HL-60/S4 (cell line): ENCODE results near the gene S100A10.

Experiments used
- in situ Hi-C: fragments of 300-500 bp; cut with MboI; formaldehyde crosslinking; loops from 2 replicates; pipeline ENCODE4 v1.14.3; 2022; ENCODE audit warnings: low sequenced_read_pairs

The S100A10 gene

DNA sequence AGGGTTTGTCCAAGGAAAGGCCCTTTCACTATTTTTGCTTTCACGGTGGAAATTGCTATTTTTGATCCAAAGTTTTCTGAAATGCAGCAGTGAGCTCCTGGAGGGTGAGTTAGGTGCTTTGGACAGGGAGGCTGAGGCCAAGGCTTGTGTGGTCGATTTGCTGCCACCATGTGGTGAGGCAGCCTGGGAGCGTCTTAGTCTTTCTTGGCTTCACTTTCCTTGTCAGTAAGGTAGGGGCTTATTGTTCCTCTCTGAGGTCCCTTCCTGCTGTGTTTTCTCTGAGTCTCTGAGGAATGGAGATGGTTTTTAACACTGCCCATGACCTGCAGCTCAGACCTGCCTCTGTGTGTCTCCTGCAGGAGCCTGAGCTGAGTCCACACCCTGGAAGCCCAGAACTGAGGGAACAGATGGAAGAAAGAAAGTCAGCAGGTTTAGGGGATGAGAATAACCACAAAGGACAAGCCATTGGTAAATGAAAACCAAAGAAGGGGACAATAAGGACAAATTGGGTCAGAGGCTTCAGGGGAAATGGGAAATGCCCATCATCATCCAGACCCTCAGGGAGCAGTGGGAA lies 20.1 kb upstream of the S100A10 start:
- in situ Hi-C loops, result no loop called here

DNA sequence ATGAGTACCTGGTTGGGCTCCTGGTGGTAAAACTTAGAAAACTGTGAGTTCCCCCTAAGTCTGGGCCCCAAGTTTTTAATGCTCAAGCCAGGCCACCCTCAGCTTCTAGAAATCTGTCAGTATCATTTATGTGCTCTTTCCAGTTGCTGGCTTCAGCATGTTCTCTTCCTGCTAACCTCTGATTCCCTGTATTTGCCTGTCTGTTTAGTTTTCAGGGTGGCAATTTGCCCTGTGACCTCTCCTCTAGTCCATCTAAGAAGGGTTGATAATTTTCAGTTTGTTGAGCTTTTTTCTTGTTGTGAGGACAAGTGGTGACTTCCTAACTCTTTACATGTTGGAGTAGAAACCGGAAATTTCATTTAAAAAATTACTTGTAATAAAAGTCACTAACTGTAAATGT lies 16.0 kb upstream of the S100A10 start:
- in situ Hi-C loops, result no loop called here

DNA sequence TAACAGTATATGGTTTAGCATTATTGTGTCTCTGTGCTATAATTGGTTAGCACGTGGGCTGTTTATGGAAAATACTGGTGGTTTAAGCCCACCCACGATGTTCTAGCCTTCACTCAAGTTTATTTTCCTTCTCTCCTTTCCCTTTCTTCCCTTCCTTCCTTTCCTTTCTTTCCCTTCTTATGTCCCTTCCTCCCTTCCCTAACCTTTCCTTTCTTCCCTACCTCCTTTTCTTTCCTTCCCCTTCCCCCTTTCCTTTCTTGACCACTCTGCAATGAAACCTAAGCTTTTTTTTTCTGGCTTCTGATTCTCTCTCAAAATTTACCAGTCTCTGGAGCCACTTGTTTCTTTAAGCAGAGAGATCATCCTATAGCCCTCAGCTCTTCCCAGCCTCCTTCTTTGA lies 13.4 kb upstream of the S100A10 start:
- in situ Hi-C loops, result no loop called here

DNA sequence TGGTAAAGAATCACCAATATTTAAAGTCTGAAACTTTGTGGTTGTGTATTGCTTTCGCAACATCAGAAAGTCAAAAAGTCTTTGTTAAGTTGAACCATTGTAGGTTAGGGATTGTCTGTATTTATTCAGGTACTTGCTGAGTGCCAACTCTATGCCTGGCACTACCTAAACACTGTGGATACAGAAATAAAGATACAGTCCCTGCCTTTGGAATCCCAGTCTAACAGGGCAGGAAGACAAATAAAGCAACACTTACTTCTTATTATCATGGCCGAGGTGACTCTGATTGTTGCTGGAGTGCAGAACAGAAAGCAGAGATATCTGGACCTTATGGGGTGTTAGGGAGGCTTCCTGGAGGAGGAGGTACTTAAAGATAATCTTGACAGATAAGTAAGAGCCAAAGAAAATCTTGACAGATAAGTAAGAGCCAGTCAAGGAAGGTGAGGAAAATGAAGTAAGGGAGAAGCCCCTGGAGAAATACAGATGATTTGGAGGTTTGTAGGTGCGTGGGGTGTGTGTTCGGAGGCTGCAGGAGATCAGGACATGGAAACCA lies 11.8 kb upstream of the S100A10 start:
- in situ Hi-C loops, result no loop called here

DNA sequence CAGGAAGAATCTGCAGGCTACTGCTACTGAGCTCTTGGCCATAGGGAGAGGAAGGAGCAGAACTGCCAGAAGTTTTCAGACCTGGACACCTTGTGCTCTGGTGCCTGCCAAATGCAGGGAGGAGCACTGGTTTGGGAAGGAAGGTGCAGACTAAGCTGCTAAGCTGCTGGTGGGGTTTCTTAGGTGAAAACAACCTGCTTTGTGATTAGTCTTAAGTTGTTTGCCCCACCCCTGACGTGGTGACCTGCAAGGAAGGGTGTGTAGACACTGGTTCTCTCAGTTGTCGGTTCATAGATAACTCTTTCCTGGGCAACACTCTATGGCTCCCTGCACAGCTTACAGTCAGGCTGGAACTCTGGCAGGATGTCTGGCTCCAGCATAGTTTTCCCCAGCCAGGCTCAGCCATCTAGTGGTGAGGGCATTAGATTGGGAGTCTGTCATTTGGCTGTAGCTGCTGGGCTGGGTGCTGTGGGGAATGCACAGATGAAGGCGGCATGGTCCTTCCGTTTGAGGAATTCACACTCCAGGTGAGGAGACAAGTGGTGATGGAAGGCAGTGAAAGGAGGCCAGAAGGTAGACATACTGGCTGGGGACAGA lies 10.3 kb upstream of the S100A10 start:
- in situ Hi-C loops, result no loop called here

DNA sequence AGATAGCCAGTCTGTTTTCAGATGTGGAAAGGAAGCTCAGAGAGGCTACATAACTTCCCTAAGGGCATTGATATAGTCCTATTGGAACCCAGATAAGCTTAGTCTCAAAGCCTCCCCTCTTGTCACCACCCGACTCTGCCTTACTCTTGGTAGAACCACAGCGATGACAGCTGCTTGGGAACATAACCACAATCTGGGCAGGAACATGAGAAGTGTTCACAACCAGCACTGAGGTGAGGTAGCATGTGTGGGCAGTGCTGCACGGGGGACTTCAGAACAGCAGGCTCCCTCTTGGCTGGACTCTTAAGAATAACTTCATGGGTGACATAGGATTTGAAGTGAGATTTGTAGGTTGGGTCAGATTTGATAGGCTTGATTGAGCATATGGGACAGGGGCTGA lies 9.3 kb upstream of the S100A10 start:
- in situ Hi-C loops, result no loop called here

DNA sequence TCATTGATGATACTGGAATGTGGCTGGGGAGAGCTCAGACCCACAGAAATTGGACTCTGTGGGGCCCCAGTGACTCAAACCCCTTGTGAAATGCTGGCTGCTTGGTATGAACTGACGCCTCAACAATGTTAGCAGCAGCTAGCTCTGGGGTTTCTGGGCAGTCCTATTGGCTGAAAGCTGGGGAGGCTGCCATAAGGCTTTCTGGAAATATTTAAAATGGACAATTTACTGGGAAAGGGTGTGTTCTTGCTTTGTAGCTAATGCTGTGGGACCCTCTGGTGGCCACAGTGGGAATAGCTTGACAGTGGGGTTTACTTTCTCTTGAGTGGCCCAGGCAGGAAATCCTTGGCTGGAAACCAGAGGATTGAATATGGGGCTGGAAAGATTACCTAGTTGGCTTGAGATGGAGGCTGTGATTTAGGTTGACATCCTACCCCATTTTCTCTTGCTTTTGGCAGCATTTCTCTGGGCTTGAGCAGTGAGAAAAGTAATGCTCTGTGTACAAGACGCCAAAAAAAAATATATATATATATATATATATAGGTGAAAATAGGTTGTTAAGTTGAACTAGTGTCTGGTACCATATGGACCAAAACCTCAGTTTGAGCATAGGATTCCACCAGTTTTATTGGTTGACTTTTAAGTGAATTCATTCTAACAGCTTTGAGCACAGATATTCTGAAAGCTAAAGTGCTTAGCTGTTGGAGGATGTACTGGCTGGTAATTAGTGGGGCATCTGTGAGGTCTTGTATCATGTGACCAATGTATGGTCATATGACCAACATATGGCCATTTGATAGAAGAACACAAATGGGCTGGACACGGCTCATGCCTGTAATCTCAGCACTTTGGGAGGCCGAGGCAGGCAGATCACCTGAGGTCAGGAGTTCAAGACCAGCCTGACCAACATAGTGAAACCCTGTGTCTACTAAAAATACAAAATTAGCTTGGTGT lies 8.2 kb upstream of the S100A10 start:
- in situ Hi-C loops, result no loop called here

DNA sequence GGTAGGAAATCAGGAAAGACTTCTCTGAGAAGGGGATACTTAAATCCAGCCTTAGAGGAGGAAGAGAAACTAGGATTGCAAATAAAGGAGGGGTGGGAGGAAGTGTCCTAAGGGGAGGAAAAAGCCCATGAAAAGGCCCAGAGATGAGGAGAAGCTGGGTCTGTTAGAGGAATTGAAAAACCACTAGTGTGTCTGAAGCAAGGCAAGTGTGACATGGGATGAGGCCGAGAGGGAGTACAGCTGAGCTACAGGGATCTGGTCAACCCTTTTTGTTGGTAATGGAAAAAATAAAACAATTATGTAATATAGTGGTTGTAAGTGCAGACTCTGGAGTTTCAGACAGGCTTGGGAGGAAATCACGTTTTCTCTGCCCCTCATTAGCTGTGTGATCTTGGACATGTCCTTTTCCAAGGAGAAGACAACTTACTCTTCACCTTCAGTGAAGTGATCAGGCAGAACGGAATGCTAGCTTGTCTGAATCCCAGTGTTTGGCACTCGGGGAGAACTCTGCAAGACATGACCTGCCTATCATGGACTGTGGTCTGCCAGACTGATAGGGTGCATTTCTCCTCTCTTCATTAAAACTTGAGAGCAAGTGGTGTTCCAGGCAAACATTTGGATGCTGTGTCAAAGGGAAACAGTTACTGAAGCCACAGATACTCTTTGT lies 7.4 kb upstream of the S100A10 start:
- in situ Hi-C loops, result no loop called here

DNA sequence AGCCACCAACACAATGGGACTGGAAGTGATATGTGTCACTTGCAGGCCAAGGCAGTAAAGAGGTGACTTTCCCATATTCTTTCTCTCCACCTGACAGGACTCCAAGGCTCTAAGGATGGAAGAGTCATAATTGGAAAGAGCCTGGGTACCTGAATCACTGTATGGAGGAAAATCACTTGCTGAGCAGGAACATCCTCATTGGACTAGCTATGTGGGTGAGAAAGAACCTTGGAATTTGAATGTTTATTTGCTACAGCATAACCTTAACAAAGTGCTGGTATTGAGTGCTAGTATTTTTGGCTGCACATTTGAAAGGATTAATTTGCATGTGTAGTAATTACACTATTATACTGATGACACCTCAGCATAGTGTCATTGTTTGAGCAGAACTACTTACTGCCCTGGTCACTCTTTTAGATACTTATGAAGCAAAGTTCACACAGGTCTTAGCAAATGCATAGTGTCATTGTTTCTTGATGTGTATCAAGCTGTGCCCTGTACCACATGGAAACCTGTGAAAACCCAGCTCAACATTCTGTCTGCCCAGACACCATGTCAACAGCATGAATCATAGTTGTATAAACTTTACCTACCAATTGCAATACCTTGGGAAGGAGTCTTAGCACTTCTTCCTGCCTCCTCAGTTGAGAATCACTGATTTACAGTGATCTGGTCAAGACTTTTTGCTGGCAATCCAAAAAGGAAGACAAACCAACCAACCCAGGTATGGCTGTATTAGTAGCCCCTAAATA lies 5.1 kb upstream of the S100A10 start:
- in situ Hi-C loops, result loop anchor here (10.0 kb wide), 1 partner anchor 64 kb away; no protein-coding TSS in a partner anchor

DNA sequence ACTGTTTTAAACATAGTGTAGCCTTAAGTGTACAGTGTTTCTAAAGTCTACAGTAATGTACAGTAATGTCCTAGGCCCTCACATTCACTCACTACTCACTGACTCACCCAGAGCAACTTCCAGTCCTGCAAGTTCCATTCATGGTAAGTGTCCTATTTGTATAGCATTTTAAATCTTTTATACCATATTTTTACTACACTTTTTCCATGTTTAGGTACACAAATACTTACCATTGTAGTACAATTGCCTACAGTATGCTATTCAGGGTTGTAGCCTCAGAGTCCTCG lies 3.6 kb upstream of the S100A10 start:
- in situ Hi-C loops, result loop anchor here (10.0 kb wide), 1 partner anchor 62 kb away; no protein-coding TSS in a partner anchor

DNA sequence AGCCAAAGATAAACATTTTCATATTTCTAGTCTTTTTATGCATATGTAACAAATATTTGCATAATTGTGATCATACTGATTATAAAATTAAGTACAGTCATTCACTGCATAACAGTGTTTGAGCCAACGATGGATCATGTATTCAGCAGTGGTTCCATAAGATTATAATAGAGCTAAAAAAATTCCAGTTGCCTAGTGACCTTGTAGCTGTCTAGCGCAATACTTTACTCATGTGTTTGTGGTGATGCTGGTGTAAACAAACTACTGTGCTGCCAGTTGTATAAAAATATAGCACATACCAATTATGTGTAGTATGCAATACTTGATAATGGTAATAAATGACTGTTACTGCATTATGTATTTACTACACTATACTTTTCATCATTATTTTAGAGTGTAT lies 2.1 kb upstream of the S100A10 start:
- in situ Hi-C loops, result loop anchor here (10.0 kb wide), 1 partner anchor 61 kb away; no protein-coding TSS in a partner anchor

DNA sequence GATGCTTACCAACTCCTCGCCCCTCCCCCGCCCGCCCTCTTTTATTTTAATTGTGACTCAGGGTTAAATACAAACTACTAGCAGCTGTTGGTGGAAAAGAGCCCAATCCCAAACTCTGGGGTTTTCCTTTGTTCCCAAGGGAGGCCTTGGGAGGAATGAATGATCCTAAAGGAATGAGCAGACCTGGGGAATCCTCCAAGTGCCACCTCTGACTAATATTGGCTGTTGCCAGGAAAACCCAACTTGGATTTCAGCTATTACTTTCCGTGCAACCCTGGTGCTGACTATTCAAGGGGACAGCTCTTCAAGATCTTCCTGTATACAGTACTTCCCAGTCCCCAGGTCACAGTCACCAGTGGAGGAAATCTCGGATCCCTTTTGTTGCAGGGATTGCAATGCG lies 1.3 kb upstream of the S100A10 start:
- in situ Hi-C loops, result loop anchor here (10.0 kb wide), 1 partner anchor 60 kb away; no protein-coding TSS in a partner anchor

DNA sequence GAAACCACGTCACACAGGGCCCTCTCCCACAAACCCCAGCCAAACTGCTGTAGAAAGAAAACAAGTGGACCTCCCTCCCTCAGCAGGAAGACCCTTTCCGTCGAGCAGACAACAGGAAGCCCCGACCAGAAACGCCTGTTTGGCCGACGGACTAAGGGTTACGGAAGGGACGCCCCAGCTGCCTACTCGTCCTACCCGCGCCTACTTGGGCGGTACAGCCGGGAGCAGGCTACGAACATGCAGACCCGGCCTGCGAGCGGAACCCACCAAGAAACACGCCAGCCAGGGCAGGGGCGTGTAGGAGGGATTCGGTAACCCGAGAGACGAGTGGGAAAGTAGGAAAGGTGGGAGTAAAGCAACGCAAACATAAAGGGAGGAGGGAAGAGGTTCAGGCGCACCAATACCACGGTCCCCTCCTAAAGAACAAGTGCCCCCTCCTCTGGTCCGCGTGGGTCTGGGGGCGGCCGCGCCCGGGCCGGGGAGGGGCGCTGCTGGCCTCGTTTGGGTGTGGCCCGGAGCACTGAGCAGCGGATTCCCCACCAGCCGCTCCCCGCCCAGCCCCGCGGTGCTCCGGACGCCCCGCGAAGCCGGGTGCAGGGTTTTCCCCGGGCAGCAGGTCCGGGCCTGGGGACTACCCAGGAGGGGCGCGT lies 450 bp downstream of the S100A10 start:
- in situ Hi-C loops, result loop anchor here (10.0 kb wide), 1 partner anchor 58 kb away; no protein-coding TSS in a partner anchor

DNA sequence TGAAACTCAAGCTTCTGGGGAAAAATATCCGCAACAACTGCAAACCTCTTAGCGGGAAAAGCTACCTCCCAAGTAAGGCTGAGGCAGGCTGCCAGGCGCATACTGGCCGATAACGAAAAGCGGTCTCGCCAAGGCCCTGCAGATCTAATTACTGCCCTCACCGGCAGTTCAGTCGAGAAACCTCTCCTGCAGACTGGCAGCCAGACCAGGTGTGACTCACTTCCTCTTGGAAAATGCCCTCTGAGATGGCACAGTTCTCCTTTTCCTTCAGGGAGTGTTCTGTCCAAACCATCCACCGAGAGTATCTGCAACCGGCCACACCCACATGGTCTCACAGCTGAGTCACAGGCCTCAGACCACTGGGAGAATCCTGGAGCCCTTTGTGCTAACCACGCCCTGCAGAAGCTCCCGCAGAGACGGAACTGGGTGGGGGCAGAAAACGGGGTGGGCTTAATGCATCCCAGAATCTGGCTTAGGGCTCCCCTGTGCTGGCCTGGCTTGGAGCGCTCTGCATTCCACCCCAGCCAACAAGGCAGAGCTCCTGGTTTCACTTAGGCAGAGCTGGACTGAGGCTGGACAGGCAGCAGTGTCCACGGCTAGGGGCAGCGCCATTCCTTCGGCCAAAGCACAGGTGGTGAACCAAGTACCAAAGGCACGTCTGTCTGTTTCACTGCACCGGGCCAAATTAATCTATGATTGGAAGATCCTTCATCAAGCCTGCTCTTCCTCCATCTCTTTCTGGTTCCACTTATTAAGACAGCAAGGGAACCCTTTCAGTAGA lies 1.2 kb downstream of the S100A10 start:
- in situ Hi-C loops, result loop anchor here (10.0 kb wide), 1 partner anchor 58 kb away; no protein-coding TSS in a partner anchor

DNA sequence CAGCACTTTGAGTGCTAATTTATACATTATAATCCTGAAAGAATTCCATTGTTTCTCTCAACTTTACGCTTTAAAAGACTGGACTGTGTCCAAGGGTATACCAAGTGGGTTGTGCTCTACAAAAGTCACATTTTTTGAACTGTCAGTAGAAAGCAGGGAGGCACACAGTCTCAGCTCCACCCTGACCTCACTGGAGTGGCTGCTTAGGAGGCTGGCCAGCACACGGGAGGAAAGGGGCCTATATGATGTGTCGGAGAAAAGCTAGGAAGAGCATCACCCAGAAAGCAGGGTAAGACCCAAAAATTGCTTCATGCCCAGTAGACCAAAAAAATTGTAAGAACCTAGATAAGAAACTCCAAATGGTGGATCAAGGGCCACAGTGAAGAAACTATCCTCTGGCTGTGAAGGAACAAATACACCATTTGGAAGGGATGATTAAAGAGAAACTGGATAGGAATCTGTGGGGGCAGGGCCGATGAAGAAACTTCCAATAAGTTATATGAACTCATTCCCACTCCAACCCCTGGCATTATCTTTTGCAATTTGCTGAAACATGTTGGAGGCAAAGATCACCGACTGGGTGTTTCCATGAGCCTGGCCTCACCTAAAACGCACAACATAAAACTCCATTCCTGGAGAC lies 1.9 kb downstream of the S100A10 start:
- in situ Hi-C loops, result loop anchor here (10.0 kb wide), 1 partner anchor 57 kb away; no protein-coding TSS in a partner anchor

DNA sequence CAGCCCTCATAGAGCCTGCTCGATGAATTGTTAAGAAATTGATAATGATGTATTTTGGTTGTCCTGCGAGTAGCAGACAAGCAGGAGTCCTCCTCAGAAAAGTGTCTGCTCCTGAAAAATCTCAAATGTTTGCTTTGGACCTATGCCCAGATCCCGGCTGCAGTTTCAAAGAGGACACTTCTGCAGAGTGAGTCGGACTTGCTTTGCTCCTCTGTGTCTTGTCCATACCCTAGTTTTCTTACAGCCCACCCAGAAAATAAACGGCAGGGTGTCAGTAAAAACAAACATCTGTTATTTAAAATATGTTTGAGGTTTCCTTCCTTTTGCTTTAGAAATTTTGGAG lies 2.8 kb downstream of the S100A10 start:
- in situ Hi-C loops, result loop anchor here (10.0 kb wide), 1 partner anchor 56 kb away; no protein-coding TSS in a partner anchor

DNA sequence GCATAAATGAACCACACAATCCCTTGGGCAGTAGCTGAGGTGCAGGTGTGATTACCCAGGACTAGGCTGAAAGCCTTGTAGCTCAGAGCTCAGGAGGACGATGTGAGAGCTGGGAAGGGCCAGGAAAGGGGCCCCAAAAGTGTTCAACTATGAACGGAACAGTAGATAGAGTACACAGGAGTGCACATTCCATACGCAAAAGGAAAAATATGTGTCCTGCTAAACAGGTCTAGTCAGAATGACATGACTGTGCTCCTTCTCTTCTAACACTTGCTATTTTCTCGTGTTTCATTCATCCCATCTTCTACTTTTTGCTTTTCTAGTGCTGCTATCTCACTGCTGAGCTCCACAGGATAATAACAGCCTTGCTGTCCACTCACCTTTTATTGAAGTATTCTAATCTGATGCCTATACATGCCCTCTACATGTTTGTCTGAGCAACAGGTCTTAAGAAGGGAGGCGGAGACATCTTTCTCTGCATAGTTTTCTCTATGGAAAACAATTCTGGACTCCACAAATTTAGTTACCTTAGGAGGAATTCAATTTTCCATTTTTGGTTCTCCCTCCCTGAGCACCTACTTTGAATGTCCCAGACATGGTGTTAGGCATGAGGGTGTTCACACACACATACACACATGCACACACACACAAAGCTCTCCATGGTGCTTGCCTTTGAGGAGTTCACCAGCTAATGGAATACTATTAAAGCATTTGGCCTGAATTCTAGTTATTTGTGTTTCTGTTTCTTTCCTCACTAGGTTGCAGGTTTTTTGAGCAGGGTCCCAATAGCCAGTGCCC lies 3.4 kb downstream of the S100A10 start:
- in situ Hi-C loops, result loop anchor here (10.0 kb wide), 1 partner anchor 55 kb away; no protein-coding TSS in a partner anchor
